ENCODE results near the gene MCF2.

MCF2 gene

GRCh38 chrX:139542652-139543051, 165.3 kb downstream of the MCF2 start:
- TF ChIP-seq CTCF (IDR thresholded peaks at IDR 0.05) = no peak
- no peak overlapping the region for H3K27ac ChIP-seq

GRCh38 chrX:139538907-139539790, 168.8 kb downstream of the MCF2 start:
- no peak for TF ChIP-seq CTCF (IDR thresholded peaks at IDR 0.05)
- DNase-seq (ENCODE audit: low spot score) = no peak
- Histone ChIP-seq H3K4me3 (no peak overlapping the region), H3K27ac (no peak overlapping the region)

More at GRCh38 chrX:139542652-139543051, 165.3 kb downstream of the MCF2 start:
- DNase-seq (ENCODE audit: low spot score) = no peak
- no peak overlapping the region for H3K4me3 ChIP-seq

- no peak for TF ChIP-seq CTCF (IDR thresholded peaks at IDR 0.05)
- no peak for DNase-seq (ENCODE audit: low spot score)
- Histone ChIP-seq H3K27ac (no peak overlapping the region), H3K4me3 (no peak overlapping the region)
Measured at GRCh38 chrX:139533444-139533843, 174.5 kb downstream of the MCF2 start.

- Histone ChIP-seq H3K27ac (no peak overlapping the region), H3K4me3 (no peak overlapping the region)
- DNase-seq (ENCODE audit: low spot score) = no peak
- no peak for TF ChIP-seq CTCF (IDR thresholded peaks at IDR 0.05)
Measured at GRCh38 chrX:139532834-139533233, 175.1 kb downstream of the MCF2 start.

All from coronary artery (tissue), 2 donors.